Stimulated activated CD8-positive, alpha-beta memory T cell treated with anti-CD3 and anti-CD28 coated beads, Interleukin-7, amount 100 ng/mL, for 48 hours (primary cell): Measurements from ENCODE around the gene BMX.
A peak's percentile ranks its signal among the peaks of the same experiment; 100 is the strongest.

Experiments
- DNase-seq, 2 donors: peaks; one replicate each; pipeline ENCODE4 v3.0.0-alpha.2; 2020; ENCODE audit warnings: low read depth in 1 of 2; ENCODE audit errors: extremely low read depth in 1 of 2

Gene BMX

DNA sequence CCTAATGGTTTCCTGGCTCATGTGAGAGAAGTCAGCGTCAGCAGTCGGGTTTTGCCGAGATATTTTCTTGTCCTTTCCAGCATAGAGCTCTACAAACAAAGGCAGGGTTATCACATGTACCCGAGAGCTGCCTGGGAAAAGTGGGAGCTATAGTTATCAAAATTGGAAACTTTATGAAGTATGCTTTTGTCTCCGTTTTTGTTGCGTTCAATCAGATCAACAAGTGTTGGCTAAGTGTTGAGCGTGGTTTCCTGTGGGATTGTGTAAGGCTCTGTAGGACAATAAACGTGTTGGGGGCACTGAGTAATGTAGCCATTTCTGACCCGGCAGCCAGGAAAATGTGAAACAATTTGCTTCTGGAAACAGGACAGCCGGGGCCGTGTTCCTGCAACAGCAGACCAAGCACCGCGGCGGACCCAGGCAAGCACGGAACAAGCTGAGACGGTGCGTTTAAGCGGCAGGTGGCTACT lies at the start of gene BMX:
Gene BMX, plus strand, starts transcription at position 311 of the 470 bp plus-strand sequence. CDS start 7,547 bp downstream, outside the sequence.
- no peak for DNase-seq

DNA sequence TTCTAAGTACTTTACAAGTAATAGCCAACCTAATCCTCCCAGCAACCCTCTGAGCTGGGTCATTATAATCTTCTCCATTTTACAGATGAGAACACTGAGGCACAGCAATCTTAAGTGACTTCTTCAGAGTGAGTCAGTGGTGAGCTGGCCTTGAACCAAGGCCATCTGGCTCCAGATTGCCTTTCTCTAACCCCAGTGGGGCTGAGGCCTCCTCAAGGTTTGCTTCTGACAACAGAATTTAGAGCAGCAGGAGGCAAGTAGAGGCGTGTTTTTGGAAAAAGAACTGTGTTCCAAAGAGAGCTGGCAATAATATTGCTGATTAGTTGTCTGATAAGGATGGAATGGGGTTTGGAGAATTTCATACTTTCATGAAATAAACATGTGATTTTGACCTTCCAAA lies 48.7 kb upstream of the BMX start:
- no peak for DNase-seq

- no peak for DNase-seq
These were observed 35.9 kb upstream of the BMX start for GRCh38 chrX:15464704-15465103.

- no peak for DNase-seq
These were observed 35.3 kb upstream of the BMX start for GRCh38 chrX:15465347-15465746.

- DNase-seq, result no peak
These were observed 34.5 kb upstream of the BMX start for GRCh38 chrX:15465896-15466651.

- DNase-seq, result no peak
These were observed 32.6 kb upstream of the BMX start for GRCh38 chrX:15468036-15468435.

DNA sequence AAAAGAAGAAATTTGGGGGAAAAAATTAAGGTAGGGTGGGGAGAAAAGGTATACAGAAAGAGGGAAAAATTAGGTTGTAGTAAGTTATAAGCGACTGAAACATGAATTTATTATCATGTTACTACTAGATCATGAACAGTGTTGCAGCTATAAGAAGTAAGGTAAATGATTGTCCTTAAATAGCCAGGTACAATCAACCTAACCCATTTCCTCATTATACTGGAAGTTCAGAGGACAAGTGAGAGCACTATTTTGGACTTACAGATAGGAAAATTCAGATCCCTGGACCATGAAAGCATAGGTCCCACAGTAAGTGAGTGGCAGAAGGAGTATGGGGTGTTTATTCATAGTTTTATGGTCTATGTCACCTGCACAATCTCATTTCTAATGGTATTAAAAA lies 31.0 kb upstream of the BMX start:
- no peak for DNase-seq

DNA sequence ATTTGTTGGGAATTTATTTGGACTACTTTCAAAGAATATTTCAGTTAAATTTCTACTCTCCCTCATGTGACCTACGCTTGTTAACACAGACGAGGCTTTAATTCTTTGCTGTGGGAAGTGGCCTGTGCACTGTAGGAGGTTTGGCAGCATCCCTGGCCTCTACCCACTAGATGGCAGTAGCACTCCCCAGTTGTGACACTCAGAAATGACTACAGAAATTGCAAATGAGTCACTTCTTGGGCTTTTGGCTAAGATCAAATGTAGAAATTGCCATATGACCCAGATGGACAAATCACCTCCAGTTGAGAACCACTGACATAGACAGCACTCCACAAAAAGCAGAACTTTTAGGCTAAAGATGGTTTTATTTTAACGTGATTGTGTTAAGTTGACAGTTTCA lies 29.6 kb upstream of the BMX start:
- peak; percentile 13 to 20 for DNase-seq

DNA sequence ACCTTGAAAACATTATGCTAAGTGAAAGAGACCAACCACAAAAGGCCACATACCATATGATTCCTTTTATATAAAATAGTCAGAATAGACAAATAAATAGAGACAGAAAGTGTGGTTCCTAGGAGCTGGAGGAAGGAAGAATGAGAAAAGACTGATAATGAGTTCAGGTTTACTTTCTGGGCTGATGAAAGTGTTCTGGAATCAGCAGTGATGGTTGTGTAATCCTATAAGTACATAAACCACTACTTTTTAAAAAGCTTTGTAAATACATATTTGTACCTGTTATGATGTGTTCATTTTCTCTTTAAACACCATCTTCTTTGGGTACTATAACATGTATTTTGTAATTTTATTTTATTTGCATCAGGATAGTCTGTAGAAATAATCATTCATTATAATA lies 28.1 kb upstream of the BMX start:
- DNase-seq, result no peak

- DNase-seq, result no peak
These were observed 26.6 kb upstream of the BMX start for GRCh38 chrX:15474028-15474427.

DNA sequence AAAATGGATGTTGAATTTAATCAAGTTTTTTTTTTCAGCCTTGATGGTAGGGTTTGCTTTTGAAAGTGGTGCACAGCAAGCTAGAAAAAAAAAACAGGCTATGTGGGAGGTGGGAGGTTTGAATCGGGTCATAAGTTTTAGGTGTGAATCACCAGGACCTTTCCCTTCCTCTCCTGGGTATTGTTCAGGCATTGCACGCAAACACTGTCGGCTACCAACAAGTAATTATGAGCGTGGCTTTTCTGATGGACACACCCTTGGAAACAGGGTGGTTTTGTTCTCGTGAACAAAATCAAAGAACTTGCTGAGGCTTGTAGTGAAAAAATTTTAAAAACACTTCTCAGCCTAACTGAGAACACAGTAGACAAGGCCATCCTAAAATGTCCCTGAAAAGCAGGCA lies 25.6 kb upstream of the BMX start:
- DNase-seq, result no peak

- DNase-seq, result no peak
These were observed 25.1 kb upstream of the BMX start for GRCh38 chrX:15475486-15475885.

DNA sequence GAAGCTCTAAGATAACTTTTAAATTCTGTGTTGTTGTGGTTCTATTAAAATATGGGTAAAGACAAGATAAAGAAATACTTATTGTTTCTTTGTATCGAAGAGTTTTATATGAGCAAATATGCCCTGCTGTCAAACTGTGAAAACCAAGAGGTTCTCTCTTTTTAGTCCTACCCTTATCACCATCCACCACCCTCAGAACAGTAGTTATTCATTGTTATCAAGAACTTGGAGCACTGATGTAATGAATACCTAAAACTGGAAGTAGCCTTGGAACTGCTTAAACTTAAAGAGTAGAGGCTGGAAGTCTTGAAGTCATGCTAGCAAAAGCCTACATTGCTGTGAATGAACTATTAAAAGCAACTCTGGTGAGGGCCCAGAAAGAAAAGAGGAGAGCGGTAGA lies 16.7 kb upstream of the BMX start:
- no peak for DNase-seq

GRCh38 chrX:15492469-15492868 lies 8.1 kb upstream of the BMX start:
- no peak for DNase-seq

- DNase-seq, result peak; percentile 45 to 47
These were observed 7.3 kb upstream of the BMX start, which contains the start of gene PIR for GRCh38 chrX:15493118-15493962. PIR (minus strand) TSS chrX:15493333; CDS start chrX:15491257, 2,076 bp downstream.

DNA sequence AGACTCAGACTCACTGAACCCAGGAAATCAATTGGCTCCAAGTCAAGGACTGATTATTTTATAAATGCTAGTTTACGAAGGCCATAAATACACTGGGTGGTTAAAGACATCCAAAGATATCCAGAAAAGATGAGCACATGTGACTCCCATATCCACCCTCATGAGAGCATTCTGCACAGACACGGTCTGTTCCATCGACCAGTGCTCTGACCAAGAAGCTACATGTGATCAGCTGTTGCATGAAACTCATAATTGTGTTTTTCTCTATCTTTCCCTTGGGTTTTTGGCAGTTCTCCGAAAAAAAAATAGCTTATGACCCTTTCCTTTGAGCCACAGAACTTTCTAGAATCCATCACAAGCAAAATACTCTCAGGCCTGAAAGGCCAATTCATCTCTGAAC lies 4.8 kb upstream of the BMX start:
- DNase-seq, result no peak

DNA sequence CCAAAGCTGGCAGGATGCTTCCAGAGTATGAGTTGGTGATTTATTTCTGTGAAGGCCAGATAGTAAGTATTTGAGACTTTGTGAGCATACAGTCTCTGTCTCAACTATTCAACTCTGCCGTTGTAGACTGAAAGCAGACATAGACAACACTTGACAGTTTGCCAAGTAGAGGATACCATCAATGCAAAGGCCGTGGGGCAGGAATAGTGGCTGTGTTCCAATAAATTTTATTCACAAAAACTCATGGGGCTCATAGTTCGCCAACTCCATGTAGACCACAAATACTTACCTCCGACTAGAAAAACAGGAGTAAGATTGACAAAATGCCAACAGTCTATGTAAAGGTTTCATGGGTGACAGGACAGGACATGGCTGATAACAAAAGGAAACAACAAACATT lies 3.8 kb upstream of the BMX start:
- DNase-seq, result no peak

- DNase-seq, result peak; percentile 7 to 16
These were observed 2.7 kb upstream of the BMX start for GRCh38 chrX:15497865-15498264.

DNA sequence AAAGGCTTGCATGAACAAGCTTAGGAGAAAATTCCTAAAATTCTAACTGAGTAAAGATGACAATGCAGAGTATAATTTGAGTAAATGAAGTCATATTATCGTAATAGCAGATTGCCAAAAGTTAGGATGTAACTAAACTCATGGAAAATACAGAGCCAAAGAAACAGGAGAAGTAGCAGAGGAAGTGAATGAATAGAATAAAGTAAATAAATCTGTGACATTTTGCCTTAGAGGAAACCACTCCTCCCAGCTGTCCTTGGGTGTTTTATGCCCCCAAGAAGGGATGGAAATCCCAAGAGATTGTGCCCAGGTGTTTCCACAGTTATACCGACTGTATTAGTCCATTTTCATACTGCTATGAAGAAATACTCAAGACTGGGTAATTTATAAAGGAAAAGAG lies 1.9 kb upstream of the BMX start:
- no peak for DNase-seq

DNA sequence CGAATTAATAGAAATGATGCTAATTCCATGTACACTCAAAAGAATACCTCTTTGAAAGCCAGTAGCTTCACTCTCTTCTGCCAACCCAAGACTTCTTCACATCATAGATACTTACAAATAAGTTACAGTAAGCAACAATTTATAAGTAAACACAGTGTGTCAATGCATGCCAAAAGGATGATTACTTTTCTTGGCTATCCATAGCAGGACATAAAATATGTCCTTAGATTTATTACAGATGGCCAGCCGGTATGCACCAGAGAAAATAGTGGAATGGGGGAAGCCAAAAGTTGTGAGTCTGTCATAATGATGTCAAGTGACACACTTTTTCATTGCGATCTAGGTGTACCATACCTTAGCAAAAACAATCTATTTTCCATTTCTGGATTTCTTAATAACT lies 631 bp upstream of the BMX start:
- DNase-seq, result no peak

GRCh38 chrX:15501506-15501905 lies 899 bp downstream of the BMX start:
- no peak for DNase-seq

DNA sequence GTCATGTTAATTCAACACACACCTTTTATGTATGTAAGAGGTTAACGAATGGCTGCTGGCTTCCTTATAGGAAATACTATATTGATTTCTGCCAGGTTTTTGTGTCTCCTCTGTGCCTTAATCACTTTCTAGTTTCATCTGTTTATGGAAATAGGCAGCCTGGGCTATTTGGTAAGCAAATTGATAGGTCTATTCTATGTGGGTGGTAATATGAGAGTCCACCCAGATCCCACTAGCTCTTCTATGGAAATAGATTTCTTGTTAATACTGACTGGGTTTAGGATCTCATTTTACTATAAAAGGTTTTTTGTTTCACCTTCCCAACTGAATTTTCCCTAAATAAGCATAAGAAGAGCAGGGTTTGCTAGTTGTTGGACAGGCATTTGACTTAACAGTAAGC lies 4.1 kb downstream of the BMX start:
- DNase-seq, result no peak
